HS-5 (cell line): ENCODE measurements around the gene PAWR.

Experiments
- DNase-seq: peaks from one replicate; pipeline ENCODE4 v3.0.0-alpha.2; 2012; ENCODE audit warnings: low read depth

Gene PAWR, protein sequence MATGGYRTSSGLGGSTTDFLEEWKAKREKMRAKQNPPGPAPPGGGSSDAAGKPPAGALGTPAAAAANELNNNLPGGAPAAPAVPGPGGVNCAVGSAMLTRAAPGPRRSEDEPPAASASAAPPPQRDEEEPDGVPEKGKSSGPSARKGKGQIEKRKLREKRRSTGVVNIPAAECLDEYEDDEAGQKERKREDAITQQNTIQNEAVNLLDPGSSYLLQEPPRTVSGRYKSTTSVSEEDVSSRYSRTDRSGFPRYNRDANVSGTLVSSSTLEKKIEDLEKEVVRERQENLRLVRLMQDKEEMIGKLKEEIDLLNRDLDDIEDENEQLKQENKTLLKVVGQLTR

GRCh38 chr12:79690638-79691510, at the start of gene PAWR:
Gene PAWR, minus strand, starts transcription at chr12:79690964. Its CDS starts 720 bp downstream, at chr12:79690244.
- DNase-seq = peak; percentile 83

DNA sequence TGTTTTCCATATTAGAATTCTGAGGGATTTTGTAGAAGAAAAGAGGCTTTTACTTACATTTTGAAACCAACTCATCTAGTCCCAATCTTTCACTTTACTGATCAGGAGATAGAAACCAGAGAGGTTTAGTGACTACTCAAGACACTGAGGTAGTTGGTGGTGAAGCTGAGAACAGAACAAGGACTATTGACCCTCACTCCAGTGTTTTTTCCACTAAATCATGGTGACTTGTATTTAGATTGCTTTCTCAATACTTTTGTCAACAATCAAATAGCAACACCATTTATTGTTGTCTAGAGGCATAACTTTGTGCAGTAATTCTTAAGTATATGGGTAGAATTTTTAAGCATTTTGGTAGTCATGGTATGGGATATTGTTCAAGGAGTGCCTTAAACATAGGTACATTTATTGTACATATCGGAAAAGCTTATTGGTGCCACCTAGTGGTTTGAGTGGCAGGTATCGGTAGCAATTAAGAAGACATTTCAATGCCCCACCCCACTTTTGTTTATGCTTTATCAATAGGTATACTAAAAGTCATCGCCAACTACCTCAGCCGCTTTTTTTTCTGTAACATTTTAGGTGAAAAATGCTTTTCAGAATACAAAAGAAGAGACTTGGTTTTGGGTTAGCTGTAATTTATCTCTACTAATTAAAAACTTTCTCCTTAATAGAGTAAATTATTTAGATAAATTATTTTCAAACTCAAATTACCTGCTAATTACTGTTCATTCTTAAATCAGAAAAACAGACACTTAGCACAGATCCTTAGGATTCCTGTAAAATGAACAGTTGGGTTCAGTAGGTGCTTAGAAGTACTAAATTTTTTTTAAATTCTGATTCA, 47.3 kb upstream of the PAWR start:
- peak; percentile 44 for DNase-seq

DNA sequence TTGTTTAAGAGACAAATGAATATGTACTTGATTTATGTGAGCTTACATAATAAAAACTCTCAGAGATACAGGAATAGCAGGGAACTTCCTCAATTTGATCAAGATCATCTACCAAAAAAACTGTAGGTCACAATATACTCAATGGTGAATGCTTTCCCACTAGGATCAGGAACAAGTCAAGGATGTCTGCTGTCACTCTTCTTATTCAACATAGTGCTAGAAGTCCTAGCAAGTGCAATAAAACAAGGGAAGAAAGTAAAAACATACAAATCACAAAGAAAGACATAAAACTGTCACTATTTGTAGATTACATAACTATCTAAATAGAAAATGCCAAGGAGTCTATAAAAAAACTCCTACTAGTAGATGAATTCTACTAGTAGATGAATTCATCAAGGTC, 41.9 kb upstream of the PAWR start:
- DNase-seq = no peak

GRCh38 chr12:79725987-79726386, 35.2 kb upstream of the PAWR start:
- peak; percentile 68 for DNase-seq

GRCh38 chr12:79717006-79717405, 26.2 kb upstream of the PAWR start:
- DNase-seq = no peak

DNA sequence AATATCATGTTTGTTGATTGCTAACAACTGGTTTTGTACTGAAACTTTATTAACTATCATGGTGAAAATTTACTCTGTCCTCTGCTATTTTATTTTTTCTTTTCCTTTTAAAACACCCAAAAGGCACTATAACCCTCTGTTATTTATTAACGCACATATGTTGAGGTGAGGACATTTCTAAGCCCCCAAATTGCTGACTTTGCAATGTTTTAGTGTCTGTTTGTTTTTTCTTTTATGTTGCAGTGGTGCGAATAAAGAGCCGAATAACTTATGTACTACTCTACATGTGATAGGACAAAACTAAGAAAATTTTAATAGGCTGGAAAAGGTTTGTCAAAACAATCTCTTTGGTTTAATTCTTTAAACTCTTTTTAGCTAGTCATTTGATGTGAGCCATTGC, 24.5 kb upstream of the PAWR start:
- no peak for DNase-seq

DNA sequence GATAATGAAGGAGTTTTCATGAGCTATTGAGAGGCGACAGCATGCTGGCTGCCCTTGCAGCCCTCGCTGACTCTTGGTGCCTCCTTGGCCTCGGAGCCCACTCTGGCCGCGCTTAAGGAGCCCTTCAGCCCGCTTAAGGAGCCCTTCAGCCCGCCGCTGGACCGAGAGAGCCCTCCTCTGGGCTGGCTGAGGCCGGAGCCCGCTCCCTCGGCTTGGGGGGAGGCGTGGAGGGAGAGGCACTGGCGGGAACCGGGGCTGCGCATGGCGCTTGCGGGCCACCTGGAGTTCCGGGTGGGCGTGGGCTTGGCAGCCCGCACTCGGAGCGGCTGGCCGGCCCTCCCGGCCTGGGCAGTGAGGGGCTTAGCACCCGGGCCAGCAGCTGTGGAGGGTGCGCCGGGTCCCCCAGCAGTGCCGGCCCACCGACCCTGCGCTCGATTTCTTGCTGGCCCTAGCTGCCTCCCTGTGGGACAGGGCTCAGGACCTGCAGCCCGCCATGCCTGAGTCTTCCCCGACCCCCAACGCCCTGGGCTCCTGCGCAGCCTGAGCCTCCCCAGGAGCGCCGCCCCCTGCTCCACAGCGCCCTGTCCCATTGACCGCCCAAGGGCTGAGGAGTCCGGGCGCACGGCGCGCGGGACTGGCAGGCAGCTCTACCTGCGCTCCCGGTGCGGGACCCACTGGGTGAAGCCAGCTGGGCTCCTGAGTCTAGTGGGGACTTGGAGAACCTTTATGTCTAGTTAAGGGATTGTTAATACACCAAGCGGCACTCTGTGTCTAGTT, 20.1 kb upstream of the PAWR start:
- no peak for DNase-seq

- DNase-seq = no peak
Measured at GRCh38 chr12:79707830-79708229, 17.1 kb upstream of the PAWR start.

GRCh38 chr12:79706676-79707075, 15.9 kb upstream of the PAWR start:
- DNase-seq = no peak

GRCh38 chr12:79706156-79706555, 15.4 kb upstream of the PAWR start:
- no peak for DNase-seq

DNA sequence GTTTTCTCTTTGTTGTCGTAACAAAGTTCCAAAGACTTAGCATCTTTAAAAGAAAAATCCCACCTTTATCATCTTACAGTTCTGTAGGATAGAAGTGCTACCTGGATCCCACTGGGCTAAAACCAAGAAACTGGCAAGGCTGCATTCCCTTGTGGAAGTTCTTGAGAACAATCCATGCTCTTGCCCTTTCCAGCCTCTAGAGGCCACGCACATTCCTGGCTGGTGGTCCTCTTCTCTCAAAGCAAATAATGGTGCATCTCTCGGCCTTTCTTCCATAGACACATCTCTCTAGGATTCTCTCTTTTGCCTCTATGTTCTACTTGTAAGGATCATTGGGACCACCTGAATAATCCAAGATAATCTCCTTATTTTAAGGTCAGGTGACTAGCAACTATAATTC, 8.2 kb upstream of the PAWR start:
- no peak for DNase-seq

- no peak for DNase-seq
Measured at GRCh38 chr12:79696416-79696815, 5.7 kb upstream of the PAWR start.

GRCh38 chr12:79692860-79693577, 2.3 kb upstream of the PAWR start:
- DNase-seq = no peak

GRCh38 chr12:79691511-79692248, 916 bp upstream of the PAWR start:
- no peak for DNase-seq

DNA sequence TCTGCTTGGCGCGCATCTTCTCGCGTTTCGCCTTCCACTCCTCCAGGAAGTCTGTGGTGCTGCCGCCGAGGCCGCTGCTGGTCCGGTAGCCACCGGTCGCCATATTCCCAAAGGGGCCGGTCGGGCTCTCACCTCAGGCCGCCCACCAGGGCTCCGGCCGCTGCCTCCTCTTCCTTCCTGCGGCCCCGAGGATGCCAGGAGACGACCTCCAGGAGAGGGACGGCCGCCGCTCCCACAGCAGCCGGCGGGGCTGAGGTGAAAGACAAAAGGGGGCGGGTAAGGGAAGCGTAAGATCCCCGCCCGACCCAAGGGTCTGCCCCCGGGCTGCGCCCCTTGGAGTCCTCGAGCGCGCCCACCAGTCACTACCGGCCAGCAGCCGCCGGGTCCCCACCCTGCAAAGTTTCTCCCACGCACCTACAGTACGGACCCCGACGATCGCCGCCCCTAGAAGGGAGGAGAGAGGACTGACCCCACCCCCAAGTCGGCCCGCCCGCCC, 574 bp downstream of the PAWR start:
- DNase-seq = no peak

DNA sequence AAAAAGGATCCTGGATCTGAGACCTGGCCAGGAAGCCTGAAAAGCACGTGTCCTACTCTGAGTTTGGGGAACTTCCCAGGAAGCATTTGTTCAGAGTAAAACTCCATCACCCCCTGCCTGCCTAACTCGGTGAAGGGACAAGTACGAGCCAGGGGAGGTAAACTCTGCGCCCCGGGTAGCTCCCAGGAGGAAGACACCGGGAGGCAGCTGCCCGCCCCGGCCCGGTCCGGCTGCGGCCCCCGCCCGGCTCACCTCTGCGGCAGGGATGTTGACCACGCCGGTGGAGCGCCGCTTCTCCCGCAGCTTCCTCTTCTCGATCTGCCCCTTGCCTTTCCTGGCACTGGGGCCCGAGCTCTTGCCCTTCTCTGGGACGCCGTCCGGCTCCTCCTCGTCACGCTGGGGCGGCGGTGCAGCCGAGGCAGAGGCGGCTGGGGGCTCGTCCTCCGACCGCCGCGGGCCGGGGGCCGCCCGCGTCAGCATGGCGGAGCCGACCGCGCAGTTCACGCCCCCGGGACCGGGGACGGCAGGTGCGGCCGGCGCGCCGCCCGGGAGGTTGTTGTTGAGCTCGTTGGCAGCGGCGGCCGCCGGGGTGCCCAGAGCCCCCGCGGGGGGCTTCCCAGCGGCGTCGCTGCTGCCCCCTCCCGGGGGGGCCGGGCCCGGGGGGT, 1.2 kb downstream of the PAWR start:
- DNase-seq = no peak

DNA sequence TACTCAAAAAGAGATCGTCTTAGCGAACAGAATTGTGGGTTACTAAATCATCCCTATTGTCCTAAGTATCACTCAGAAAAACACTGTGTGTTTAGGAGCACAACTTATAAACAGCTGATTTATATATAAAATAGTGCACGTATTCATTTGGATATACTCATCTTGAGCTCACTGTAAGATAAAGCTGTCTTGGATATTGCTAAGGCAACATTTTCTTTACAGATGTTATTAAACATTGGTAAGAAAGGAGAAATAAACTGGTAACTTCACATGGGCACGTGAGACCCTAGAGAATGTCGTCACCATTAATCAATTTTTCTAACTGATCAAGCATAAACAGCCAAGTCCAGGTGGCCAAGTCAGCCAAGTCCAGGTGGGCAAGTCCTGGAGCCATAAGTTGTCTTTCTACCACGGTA, 1.7 kb downstream of the PAWR start:
- DNase-seq = no peak

GRCh38 chr12:79688376-79689060, 2.2 kb downstream of the PAWR start:
- DNase-seq = no peak

GRCh38 chr12:79687711-79688260, 3.0 kb downstream of the PAWR start:
- DNase-seq = no peak
